SK-N-SH (cell line): ENCODE measurements around the gene COL8A2. TPM values are rescaled to one million over a fixed set of nuclear protein-coding genes. Genes with fewer than 3 reads are reported as not detected.

Source experiments
- CTCF ChIA-PET: fragments of 300-600, 350-600 bp; formaldehyde crosslinking; extraction: SDS; loops from one replicate; lab custom pipeline; 2021; lab: Yijun Ruan, JAX
- POLR2A ChIA-PET: fragments of 350-600 bp; sonication (Branson Sonifier 250); formaldehyde crosslinking; extraction: SDS; loops from one replicate; lab custom pipeline; 2020; ENCODE audit warnings: antibody characterized with exemption, inconsistent platforms; lab: Yijun Ruan, JAX
- DNase-seq: peaks from one replicate; pipeline ENCODE4 v3.0.0; 2012
- H2AFZ ChIP-seq: fragments of 200-600 bp; sonication (generic); 2 replicates; pipeline ENCODE4 v1.8.1; 2016; ENCODE audit warnings: antibody characterized with exemption, mild to moderate bottlenecking, low read depth
- H3F3A ChIP-seq: fragments of 200-600 bp; sonication (generic); replicated peaks from 2 replicates; pipeline ENCODE3; 2016; ENCODE audit warnings: antibody characterized with exemption, mild to moderate bottlenecking; ENCODE audit not compliant: insufficient read depth
- H3K27ac ChIP-seq, 2 experiments: fragments of 200-500 bp in 1 of 2; fragments of 200-600 bp in 1 of 2; sonication (Bioruptor generic) in 1 of 2; sonication (generic), shearing (Covaris generic) in 1 of 2; 2 replicates each; pipeline versions ENCODE4 v1.5.1 to v1.6.1; 2014 to 2016; ENCODE audit warnings: low read depth in 2 of 2, inconsistent platforms in 1 of 2, low read length in 1 of 2, mild to moderate bottlenecking in 1 of 2, mixed read lengths in 1 of 2
- H3K27me3 ChIP-seq: fragments of 200-600 bp; sonication (generic), shearing (Covaris generic); 2 replicates; pipeline ENCODE4 v1.6.1; 2016; ENCODE audit warnings: mixed run types; ENCODE audit not compliant: insufficient read depth
- H3K36me3 ChIP-seq, 2 experiments: fragments of 200-500 bp in 1 of 2; fragments of 200-600 bp in 1 of 2; sonication (Bioruptor generic) in 1 of 2; sonication (generic) in 1 of 2; replicated peaks in 1 of 2; 2 replicates each; pipeline versions ENCODE3 to v1.5.1; 2014 to 2016; ENCODE audit warnings: low read length in 1 of 2, mild to moderate bottlenecking in 1 of 2; ENCODE audit not compliant: insufficient read depth in 2 of 2, control insufficient read depth in 1 of 2
- H3K4me1 ChIP-seq, 2 experiments: fragments of 200-500 bp in 1 of 2; fragments of 200-600 bp in 1 of 2; sonication (Bioruptor generic) in 1 of 2; sonication (generic), shearing (Covaris generic) in 1 of 2; 2 replicates each; pipeline versions ENCODE4 v1.5.1 to v1.6.1; 2014 to 2016; ENCODE audit warnings: low read depth in 1 of 2, low read length in 1 of 2, mixed run types in 1 of 2; ENCODE audit not compliant: insufficient read depth in 2 of 2, control insufficient read depth in 1 of 2
- H3K4me2 ChIP-seq: fragments of 200-600 bp; sonication (generic), shearing (Covaris generic); 2 replicates; pipeline ENCODE4 v1.6.1; 2017; ENCODE audit warnings: mixed run types
- H3K4me3 ChIP-seq, 2 experiments: fragments of 200-500 bp in 1 of 2; fragments of 200-600 bp in 1 of 2; sonication (Bioruptor generic) in 1 of 2; sonication (generic), shearing (Covaris generic) in 1 of 2; 2 replicates each; pipeline versions ENCODE4 v1.5.1 to v1.8.1; 2014 to 2016; ENCODE audit warnings: low read depth in 2 of 2, inconsistent platforms in 1 of 2, low read length in 1 of 2, mild to moderate bottlenecking in 1 of 2, mixed read lengths in 1 of 2, moderate library complexity in 1 of 2
- H3K79me2 ChIP-seq: fragments of 200-600 bp; sonication (generic); 2 replicates; pipeline ENCODE4 v1.8.1; 2017; ENCODE audit warnings: mild to moderate bottlenecking; ENCODE audit not compliant: insufficient read depth
- H3K9ac ChIP-seq: fragments of 200-600 bp; sonication (generic); 2 replicates; pipeline ENCODE4 v1.6.1; 2017; ENCODE audit warnings: mixed run types
- H3K9me2 ChIP-seq: fragments of 200-600 bp; sonication (generic); 2 replicates; pipeline ENCODE4 v1.6.1; 2017; ENCODE audit warnings: mixed run types
- H3K9me3 ChIP-seq: fragments of 200-600 bp; sonication (generic); 2 replicates; pipeline ENCODE4 v1.6.1; 2017; ENCODE audit warnings: mixed run types, mild to moderate bottlenecking, moderate library complexity
- H4K20me1 ChIP-seq: fragments of 200-600 bp; sonication (generic); 2 replicates; pipeline ENCODE4 v1.6.1; 2017; ENCODE audit warnings: mild to moderate bottlenecking, mixed run types; ENCODE audit not compliant: insufficient read depth
- CHD2 ChIP-seq: fragments of 150-350 bp; IDR thresholded peaks from 2 replicates; pipeline ENCODE4 v1.6.1; 2018; ENCODE audit warnings: low read length; ENCODE audit not compliant: partially characterized antibody
- EP300 ChIP-seq, 2 experiments: IDR thresholded peaks; 2 replicates each; pipeline versions ENCODE4 v1.4.0 to v1.6.1; 2012; ENCODE audit warnings: borderline replicate concordance in 1 of 2, low read depth in 1 of 2, low read length in 1 of 2
- GABPA ChIP-seq: IDR thresholded peaks from 2 replicates; pipeline ENCODE4 v1.4.0; 2012; ENCODE audit warnings: low read depth, mild to moderate bottlenecking
- JUND ChIP-seq: IDR thresholded peaks from 2 replicates; pipeline ENCODE4 v1.4.0; 2012
- MXI1 ChIP-seq: IDR thresholded peaks from 2 replicates; pipeline ENCODE4 v1.6.1; 2012; ENCODE audit warnings: mild to moderate bottlenecking, low read depth, low read length, improper control_type of control experiment
- POLR2AphosphoS5 ChIP-seq: IDR thresholded peaks from 2 replicates; pipeline ENCODE4 v1.6.1; 2012; ENCODE audit warnings: low read depth, low read length
- RCOR1 ChIP-seq: fragments of 150-350 bp; IDR thresholded peaks from 2 replicates; pipeline ENCODE4 v1.6.1; 2017; ENCODE audit warnings: antibody characterized with exemption, low read length
- RFX5 ChIP-seq: IDR thresholded peaks from 2 replicates; pipeline ENCODE4 v1.6.1; 2012; ENCODE audit warnings: mild to moderate bottlenecking, improper control_type of control experiment, low read length
- RXRA ChIP-seq: IDR thresholded peaks from 2 replicates; pipeline ENCODE4 v1.4.0; 2012; ENCODE audit warnings: low read depth, mild to moderate bottlenecking, borderline replicate concordance
- SMC3 ChIP-seq: IDR thresholded peaks from 2 replicates; pipeline ENCODE4 v1.6.1; 2012; ENCODE audit warnings: low read depth, low read length, improper control_type of control experiment
- TEAD4 ChIP-seq: IDR thresholded peaks from 2 replicates; pipeline ENCODE4 v1.4.0; 2012; ENCODE audit warnings: mild to moderate bottlenecking, borderline replicate concordance; ENCODE audit not compliant: insufficient read depth
- YY1 ChIP-seq: IDR thresholded peaks from 2 replicates; pipeline ENCODE4 v1.4.0; 2012; ENCODE audit warnings: low read depth, mild to moderate bottlenecking
- WGBS: methylation state at CpG from one replicate; pipeline ENCODE4 v1.1.6; 2017; ENCODE audit warnings: low lambda C conversion rate; 5-methylcytosine and 5-hydroxymethylcytosine counted together
- polyA plus RNA-seq, 3 experiments: library from polyadenylated mRNA; depleted of rRNA; stranded (reverse); fragments of >200 nt; gene quantifications; 2 replicates each; pipeline ENCODE4 v1.2.3, GENCODE V29; 2012
- TF ChIP-seq, protein P1 (sequence below): fragments of 150-350 bp; IDR thresholded peaks from 2 replicates; pipeline ENCODE4 v1.6.1; 2017; ENCODE audit warnings: antibody characterized with exemption, low read length, low read depth, borderline replicate concordance
- TF ChIP-seq, protein P2 (sequence below): IDR thresholded peaks from 2 replicates; pipeline ENCODE4 v1.6.1; 2012; ENCODE audit warnings: mild to moderate bottlenecking, low read depth, low read length, moderate library complexity
- TF ChIP-seq, protein P3 (sequence below): IDR thresholded peaks from 2 replicates; pipeline ENCODE4 v1.4.0; 2012; ENCODE audit warnings: low read depth, borderline replicate concordance
- TF ChIP-seq, protein P4 (sequence below): IDR thresholded peaks from 2 replicates; pipeline ENCODE4 v1.4.0; 2012; ENCODE audit warnings: low read depth

Gene COL8A2
- polyA plus RNA-seq, 1 of the 3 experiments (the other 2 are of a cell fraction): 3.1 TPM

DNA sequence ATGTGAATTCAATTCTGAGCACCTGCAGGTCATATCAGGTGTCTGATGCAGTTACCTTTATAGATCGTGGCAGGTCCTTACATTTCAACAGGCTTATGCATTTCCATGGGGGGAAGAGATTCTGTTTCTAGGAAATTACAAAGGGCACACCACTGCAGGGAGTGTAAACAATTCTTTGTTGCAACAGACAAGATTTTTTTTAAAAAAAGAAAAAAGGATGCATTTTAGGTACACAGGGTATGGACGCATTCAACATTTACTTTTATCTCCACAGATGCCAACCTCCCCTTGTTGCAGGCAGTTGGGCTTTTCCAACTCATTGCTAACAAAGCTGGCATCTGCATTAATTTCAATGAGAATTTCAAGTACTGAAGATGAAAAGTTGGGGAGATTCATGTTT, 54.7 kb downstream of the COL8A2 start:
- peaks cover 0 to 7% of the 10 kb centered on the region in 2 experiments for H3K36me3 ChIP-seq
- TF ChIP-seq MXI1: no peak
- TF ChIP-seq RFX5: no peak
- no peak for TF ChIP-seq RCOR1
- no peak for TF ChIP-seq JUND
- TF ChIP-seq, protein P1, sequence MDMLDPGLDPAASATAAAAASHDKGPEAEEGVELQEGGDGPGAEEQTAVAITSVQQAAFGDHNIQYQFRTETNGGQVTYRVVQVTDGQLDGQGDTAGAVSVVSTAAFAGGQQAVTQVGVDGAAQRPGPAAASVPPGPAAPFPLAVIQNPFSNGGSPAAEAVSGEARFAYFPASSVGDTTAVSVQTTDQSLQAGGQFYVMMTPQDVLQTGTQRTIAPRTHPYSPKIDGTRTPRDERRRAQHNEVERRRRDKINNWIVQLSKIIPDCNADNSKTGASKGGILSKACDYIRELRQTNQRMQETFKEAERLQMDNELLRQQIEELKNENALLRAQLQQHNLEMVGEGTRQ: no peak
- TF ChIP-seq, protein P2, sequence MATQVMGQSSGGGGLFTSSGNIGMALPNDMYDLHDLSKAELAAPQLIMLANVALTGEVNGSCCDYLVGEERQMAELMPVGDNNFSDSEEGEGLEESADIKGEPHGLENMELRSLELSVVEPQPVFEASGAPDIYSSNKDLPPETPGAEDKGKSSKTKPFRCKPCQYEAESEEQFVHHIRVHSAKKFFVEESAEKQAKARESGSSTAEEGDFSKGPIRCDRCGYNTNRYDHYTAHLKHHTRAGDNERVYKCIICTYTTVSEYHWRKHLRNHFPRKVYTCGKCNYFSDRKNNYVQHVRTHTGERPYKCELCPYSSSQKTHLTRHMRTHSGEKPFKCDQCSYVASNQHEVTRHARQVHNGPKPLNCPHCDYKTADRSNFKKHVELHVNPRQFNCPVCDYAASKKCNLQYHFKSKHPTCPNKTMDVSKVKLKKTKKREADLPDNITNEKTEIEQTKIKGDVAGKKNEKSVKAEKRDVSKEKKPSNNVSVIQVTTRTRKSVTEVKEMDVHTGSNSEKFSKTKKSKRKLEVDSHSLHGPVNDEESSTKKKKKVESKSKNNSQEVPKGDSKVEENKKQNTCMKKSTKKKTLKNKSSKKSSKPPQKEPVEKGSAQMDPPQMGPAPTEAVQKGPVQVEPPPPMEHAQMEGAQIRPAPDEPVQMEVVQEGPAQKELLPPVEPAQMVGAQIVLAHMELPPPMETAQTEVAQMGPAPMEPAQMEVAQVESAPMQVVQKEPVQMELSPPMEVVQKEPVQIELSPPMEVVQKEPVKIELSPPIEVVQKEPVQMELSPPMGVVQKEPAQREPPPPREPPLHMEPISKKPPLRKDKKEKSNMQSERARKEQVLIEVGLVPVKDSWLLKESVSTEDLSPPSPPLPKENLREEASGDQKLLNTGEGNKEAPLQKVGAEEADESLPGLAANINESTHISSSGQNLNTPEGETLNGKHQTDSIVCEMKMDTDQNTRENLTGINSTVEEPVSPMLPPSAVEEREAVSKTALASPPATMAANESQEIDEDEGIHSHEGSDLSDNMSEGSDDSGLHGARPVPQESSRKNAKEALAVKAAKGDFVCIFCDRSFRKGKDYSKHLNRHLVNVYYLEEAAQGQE: no peak
- TF ChIP-seq, protein P3, sequence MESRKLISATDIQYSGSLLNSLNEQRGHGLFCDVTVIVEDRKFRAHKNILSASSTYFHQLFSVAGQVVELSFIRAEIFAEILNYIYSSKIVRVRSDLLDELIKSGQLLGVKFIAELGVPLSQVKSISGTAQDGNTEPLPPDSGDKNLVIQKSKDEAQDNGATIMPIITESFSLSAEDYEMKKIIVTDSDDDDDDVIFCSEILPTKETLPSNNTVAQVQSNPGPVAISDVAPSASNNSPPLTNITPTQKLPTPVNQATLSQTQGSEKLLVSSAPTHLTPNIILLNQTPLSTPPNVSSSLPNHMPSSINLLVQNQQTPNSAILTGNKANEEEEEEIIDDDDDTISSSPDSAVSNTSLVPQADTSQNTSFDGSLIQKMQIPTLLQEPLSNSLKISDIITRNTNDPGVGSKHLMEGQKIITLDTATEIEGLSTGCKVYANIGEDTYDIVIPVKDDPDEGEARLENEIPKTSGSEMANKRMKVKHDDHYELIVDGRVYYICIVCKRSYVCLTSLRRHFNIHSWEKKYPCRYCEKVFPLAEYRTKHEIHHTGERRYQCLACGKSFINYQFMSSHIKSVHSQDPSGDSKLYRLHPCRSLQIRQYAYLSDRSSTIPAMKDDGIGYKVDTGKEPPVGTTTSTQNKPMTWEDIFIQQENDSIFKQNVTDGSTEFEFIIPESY: no peak
- TF ChIP-seq, all 33 proteins: peak for 0
- H3K4me3 ChIP-seq: no peak overlapping the region
- no peaks in the 10 kb centered on the region for H3K4me1 ChIP-seq
- no peak overlapping the region for H3K4me2 ChIP-seq
- no peak overlapping the region for H2AFZ ChIP-seq
- DNase-seq: no peak
- ChIA-PET POLR2A (no interaction called here), CTCF (no interaction called here)
- H3K9me2 ChIP-seq: no peaks in the 10 kb centered on the region
- 92% methylated on average over 2 of the region's 2 CpGs for WGBS
- no peaks in the 10 kb centered on the region for H3K27me3 ChIP-seq
- no peaks in the 10 kb centered on the region for H4K20me1 ChIP-seq
- H3K27ac ChIP-seq: no peak overlapping the region
- no peaks in the 10 kb centered on the region for H3K9me3 ChIP-seq
- peaks cover 11% of the 10 kb centered on the region for H3F3A ChIP-seq
- no peaks in the 10 kb centered on the region for H3K79me2 ChIP-seq
- H3K9ac ChIP-seq: no peak overlapping the region

DNA sequence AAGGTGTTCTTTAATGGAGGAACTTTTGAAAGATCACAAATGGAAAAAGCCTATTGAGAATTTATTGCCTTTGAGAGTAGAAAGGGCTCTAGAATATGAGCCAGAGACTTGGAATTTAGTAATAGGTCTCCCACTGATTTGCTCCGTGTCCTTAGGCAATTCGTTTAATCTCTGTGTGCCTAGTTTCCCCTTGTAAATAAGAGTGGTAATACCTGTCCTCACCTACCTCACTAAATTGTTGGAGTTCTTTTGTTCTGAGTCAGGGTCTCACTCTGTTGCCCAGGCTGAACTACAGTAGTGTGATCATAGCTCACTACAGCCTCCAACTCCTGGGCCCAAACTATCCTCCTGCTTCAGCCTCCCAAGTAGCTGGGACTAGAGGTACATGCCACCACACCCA, 56.2 kb downstream of the COL8A2 start:
- H3K27ac ChIP-seq: no peak overlapping the region
- H3K4me3 ChIP-seq: no peak overlapping the region
- H3K9me2 ChIP-seq: no peaks in the 10 kb centered on the region
- no peaks in the 10 kb centered on the region for H4K20me1 ChIP-seq
- 90% methylated on average over 2 of the region's 2 CpGs for WGBS
- no peaks in the 10 kb centered on the region for H3K9me3 ChIP-seq
- ChIA-PET CTCF (interaction anchor here (1.2 kb wide), 1 partner anchor 11 kb away, joined by 3 read pairs; no protein-coding TSS in a partner anchor), POLR2A (no interaction called here)
- H3K36me3 ChIP-seq: peaks cover 0 to 7% of the 10 kb centered on the region in 2 experiments
- no peak overlapping the region for H3K4me2 ChIP-seq
- H3K27me3 ChIP-seq: no peaks in the 10 kb centered on the region
- H3K79me2 ChIP-seq: no peaks in the 10 kb centered on the region
- H2AFZ ChIP-seq: no peak overlapping the region
- DNase-seq: no peak
- peaks cover 11% of the 10 kb centered on the region for H3F3A ChIP-seq
- H3K4me1 ChIP-seq: no peaks in the 10 kb centered on the region
- no peak overlapping the region for H3K9ac ChIP-seq
- TF ChIP-seq, protein P4, sequence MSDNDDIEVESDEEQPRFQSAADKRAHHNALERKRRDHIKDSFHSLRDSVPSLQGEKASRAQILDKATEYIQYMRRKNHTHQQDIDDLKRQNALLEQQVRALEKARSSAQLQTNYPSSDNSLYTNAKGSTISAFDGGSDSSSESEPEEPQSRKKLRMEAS: no peak
- TF ChIP-seq SMC3: no peak
- no peak for TF ChIP-seq TEAD4
- no peak for TF ChIP-seq RXRA
- TF ChIP-seq, protein P1: no peak
- no peak for TF ChIP-seq EP300 (IDR thresholded peaks at IDR 0.05; ENCODE audit: borderline replicate concordance in 1 of 2, low read depth in 1 of 2, low read length in 1 of 2)
- TF ChIP-seq MXI1: no peak
- TF ChIP-seq YY1: no peak
- no peak for TF ChIP-seq POLR2AphosphoS5
- TF ChIP-seq RFX5: no peak
- TF ChIP-seq GABPA: no peak
- TF ChIP-seq, protein P3: no peak
- no peak for TF ChIP-seq CHD2
